ENCODE measurements around the gene GRAMD1A. TPM values are rescaled to one million over a fixed set of nuclear protein-coding genes. Genes with fewer than 3 reads are reported as not detected.
"Not testable (repeated sequence)": the region's sequence is repeated elsewhere in the genome, so short reads cannot be mapped to it uniquely, and the experiment has no call there.

Gene GRAMD1A
- total RNA-seq, 1 donor from 2014 or later = 31.7 TPM

DNA sequence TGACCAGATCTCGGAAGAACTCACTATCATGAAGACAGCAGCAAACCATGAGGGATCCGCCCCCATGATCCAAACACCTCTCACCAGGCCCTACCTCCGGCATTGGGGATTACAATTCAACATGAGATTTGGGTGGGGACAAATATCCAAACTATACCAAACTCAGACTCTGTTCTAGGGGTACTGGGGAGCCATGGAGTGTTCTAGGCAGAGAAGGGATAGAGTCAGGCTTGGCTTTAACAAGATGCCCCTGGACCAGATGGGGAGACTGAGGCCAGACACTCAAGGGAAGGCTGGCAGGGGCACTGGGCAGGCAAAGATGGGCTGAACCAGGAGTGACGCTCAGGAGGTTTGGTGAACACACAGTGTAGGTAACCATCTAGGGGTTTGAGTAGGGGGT is 18.3 kb downstream of the GRAMD1A start:
- DNase-seq (ENCODE audit: low read depth) = no peak

DNA sequence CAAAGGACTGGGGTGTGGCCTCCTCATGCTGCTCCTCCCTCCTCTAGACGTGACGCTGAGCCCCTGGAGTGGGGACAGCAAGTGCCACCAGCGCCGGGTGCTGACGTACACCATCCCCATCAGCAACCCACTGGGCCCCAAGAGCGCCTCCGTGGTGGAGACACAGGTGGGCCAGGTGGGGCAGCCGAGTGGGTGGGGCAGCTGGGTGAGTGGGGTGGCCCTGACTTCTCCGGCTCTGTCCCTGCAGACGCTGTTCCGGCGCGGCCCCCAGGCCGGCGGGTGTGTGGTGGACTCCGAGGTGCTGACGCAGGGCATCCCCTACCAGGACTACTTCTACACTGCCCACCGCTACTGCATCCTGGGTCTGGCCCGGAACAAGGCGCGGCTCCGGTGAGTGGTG is 19.0 kb downstream of the GRAMD1A start:
- DNase-seq (ENCODE audit: low read depth) = no peak

DNA sequence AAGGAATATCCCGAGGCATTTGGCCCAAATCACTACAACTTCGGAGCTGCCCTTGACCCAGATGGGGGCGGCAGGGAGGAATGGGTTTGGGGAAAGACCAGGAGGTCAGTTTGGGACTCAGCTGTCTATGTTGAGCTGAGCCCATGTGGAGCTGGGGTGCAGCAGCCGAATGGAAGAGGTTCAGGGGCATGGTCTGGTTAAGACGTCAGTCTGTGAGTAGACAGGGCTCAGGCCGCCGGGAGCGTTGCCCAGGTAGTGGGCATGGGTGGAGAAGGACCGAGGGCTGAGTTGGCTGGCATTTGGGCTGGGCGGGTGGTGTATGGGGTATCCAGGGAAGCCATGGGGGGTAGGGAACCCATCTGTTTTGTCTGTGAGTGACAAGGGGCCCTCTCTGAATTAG is 20.9 kb downstream of the GRAMD1A start:
- no peak for DNase-seq (ENCODE audit: low read depth)

- DNase-seq (ENCODE audit: low read depth) = no peak
Observed at GRCh38 chr19:35021596-35021995, 21.5 kb downstream of the GRAMD1A start.

- no peak for DNase-seq (ENCODE audit: low read depth)
Observed at GRCh38 chr19:35022460-35022859, 22.3 kb downstream of the GRAMD1A start.

- no peak for DNase-seq (ENCODE audit: low read depth)
Observed at GRCh38 chr19:35023428-35023827, 23.3 kb downstream of the GRAMD1A start.

- no peak for DNase-seq (ENCODE audit: low read depth)
Observed at GRCh38 chr19:35024095-35024494, 24.0 kb downstream of the GRAMD1A start.

DNA sequence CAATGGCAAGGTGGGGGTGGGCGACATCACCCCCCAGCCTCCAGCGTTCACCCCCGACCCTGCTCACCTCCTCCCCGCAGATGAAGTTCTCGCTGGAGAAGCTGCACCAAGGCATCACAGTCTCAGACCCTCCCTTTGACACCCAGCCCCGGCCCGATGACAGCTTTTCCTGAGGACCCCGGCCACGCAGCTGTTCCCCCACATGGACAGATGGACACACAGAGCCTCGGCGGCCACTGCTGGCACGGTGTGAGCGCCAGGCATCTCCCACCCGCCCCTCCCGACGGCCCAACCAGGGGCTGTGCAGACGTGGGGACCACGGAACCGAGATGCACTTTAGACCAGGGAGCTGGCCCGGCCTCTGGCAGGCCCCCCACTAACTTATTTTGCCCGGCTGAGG is 25.8 kb downstream of the GRAMD1A start:
- DNase-seq (ENCODE audit: low read depth) = no peak

DNA sequence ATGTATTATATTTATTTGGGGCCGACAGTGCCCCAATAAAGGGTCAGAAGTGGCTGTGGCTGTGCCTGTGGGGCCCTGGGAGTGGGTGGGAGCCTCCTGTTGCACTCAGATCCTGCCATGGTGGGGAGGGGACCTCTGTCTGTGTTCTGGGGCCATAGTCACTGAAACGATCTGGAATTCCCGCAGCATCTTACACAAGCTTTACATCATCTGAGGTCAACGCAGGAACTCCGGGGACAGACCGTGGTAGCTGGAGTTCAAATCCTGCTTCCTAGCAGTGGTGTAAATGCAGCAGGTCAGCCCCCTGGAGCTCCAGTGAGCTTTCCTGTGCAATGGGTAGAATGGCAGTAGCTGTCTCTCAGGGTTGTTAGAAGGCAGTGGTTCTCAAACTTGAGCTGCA is 26.3 kb downstream of the GRAMD1A start:
- no peak for DNase-seq (ENCODE audit: low read depth)

- DNase-seq (ENCODE audit: low read depth) = no peak
Observed at GRCh38 chr19:35027009-35027408, 26.9 kb downstream of the GRAMD1A start.

GRCh38 chr19:35027851-35028599 is 27.9 kb downstream of the GRAMD1A start:
- peak; percentile 41 for DNase-seq (ENCODE audit: low read depth)

GRCh38 chr19:35028600-35028885 is 28.4 kb downstream of the GRAMD1A start:
- DNase-seq (ENCODE audit: low read depth) = not testable (repeated sequence)

- DNase-seq (ENCODE audit: low read depth) = not testable (repeated sequence)
Observed at GRCh38 chr19:35029275-35029736, 29.2 kb downstream of the GRAMD1A start.

GRCh38 chr19:35029737-35030256 is 29.7 kb downstream of the GRAMD1A start:
- DNase-seq (ENCODE audit: low read depth) = no peak

- DNase-seq (ENCODE audit: low read depth) = no peak
Observed at GRCh38 chr19:35030257-35031071, 30.3 kb downstream of the GRAMD1A start, which contains the start of gene SCN1B. SCN1B (plus strand) TSS chr19:35030470; CDS start chr19:35030821, 351 bp downstream.

DNA sequence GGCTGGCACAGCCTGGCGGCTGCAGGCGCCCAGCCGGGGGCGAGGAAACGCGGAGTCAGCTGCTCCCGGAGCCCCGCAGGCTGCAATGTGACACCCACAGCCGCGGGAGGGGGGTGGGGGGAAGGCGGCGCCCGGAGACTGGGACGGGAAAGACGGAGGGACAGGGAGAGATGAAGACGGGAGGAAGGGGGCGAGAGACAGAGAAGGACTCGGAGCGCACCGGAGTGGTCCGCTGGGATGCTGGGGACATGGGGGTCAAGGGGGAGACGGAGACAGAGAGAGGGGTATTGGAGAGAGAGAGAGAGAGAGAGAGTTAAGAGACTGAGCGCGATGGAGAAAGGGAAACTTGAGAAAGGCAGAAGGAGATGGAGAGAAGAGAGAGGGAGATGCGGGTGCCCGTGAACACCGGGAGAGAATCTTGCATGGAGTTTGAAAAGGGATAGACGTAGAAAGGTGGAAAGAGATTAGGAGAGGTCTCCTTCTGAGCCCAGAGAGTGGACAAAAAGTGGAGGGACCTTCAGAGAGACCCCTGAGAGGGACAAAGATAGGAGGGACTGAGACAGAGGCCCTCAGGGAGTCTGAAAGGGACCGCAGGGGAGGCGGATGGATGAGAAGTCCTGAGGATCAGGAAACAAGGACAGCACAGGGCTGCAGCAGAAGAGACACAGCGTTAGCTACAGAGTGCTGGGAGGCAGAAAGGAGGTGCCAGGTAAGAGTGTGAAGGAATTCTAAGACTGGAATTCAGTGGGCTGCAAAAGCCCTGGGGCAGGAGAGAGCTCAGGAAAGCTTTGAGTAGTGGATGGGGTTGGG is 31.2 kb downstream of the GRAMD1A start:
- no peak for DNase-seq (ENCODE audit: low read depth)

GRCh38 chr19:35032356-35032865 is 32.3 kb downstream of the GRAMD1A start:
- no peak for DNase-seq (ENCODE audit: low read depth)

DNA sequence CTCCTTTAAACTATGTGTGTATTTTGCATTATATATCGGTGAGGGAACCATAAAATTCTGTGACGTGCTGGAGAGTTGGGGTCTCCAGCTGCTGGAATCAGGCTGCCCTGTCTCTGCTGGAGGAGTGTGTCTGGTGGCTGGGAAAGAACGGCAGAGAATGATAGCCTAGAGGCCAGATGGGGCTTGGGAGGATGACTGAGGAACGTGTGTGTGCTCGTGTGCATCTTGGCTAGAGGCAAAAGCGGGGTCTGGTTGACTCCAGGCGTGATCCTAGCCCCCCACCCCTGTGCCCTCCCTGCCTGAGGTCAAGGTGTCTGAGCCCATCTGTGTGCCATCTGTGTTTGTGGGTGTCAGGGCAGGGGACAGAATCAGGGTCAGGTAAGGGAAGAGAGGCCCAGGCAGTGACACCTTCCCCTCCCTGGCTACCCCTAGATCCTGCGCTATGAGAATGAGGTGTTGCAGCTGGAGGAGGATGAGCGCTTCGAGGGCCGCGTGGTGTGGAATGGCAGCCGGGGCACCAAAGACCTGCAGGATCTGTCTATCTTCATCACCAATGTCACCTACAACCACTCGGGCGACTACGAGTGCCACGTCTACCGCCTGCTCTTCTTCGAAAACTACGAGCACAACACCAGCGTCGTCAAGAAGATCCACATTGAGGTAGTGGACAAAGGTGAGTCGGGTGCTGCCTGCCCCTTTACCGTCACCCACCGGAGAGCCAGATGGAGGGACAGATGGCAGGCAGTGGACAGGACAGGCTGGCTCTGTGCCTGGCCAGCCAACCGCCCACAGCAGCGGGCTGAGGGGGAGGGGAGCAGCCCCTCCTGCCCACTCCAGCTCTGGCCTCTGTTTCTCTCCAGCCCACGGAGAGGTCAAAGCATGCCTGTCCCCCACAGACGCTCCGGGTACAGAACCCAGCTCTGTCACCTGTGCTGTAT is 33.2 kb downstream of the GRAMD1A start:
- no peak for DNase-seq (ENCODE audit: low read depth)

- DNase-seq (ENCODE audit: low read depth) = no peak
Observed at GRCh38 chr19:35034005-35034502, 33.9 kb downstream of the GRAMD1A start.

GRCh38 chr19:35034588-35035382 is 34.7 kb downstream of the GRAMD1A start:
- DNase-seq (ENCODE audit: low read depth) = no peak

Data from renal cortical epithelial cell (primary cell).